ENCODE results near the gene IFNGR1.

Gene IFNGR1

DNA sequence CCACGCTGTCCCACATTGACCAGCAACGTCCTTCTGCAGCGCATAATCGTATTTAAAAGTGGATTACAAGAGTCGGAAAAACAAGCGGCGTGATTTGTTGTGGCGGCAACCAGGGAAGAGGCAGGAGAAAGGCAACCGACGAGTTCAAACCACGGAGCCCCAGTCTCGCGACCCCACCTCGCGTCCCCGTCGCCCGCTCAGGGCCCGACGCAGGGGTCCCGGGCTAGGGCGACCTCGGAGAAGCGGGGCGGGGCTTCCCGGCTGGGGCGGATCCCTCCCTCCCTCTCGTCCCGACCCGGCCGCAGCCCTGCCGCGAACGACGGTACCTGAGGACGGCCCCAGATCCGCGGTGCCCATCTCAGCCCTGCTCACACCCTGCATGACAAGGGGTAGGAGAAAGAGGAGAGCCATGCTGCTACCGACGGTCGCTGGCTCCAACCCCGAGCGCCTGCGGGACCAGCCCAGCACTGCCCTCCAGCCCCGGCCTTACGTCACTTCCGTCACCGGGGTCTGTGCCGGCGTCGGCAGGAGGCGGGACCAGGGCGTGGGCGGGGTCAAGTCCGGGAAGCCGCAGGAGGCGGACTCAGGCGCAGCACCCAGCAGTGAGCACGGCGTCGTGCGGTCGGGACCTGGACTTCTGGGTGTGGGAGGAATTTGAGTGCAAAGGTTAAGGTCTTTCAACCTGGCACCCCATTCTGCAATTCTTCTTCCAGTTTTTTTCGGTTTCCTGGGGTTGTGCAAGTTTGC is at the start of gene IFNGR1:
Gene IFNGR1 (minus strand): TSS at position 469 of the 747 bp plus-strand sequence. CDS start 58 bp downstream, at position 411.
- TF ChIP-seq, protein P1, sequence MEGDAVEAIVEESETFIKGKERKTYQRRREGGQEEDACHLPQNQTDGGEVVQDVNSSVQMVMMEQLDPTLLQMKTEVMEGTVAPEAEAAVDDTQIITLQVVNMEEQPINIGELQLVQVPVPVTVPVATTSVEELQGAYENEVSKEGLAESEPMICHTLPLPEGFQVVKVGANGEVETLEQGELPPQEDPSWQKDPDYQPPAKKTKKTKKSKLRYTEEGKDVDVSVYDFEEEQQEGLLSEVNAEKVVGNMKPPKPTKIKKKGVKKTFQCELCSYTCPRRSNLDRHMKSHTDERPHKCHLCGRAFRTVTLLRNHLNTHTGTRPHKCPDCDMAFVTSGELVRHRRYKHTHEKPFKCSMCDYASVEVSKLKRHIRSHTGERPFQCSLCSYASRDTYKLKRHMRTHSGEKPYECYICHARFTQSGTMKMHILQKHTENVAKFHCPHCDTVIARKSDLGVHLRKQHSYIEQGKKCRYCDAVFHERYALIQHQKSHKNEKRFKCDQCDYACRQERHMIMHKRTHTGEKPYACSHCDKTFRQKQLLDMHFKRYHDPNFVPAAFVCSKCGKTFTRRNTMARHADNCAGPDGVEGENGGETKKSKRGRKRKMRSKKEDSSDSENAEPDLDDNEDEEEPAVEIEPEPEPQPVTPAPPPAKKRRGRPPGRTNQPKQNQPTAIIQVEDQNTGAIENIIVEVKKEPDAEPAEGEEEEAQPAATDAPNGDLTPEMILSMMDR (IDR thresholded peaks at IDR 0.05): no peak
- H3K27ac ChIP-seq: peak within 1 kb of the TSS; percentile 96 to 99
- DNase-seq (ENCODE audit: low spot score): peak; percentile 98
- peak within 1 kb of the TSS; percentile 93 for H3K4me3 ChIP-seq

DNA sequence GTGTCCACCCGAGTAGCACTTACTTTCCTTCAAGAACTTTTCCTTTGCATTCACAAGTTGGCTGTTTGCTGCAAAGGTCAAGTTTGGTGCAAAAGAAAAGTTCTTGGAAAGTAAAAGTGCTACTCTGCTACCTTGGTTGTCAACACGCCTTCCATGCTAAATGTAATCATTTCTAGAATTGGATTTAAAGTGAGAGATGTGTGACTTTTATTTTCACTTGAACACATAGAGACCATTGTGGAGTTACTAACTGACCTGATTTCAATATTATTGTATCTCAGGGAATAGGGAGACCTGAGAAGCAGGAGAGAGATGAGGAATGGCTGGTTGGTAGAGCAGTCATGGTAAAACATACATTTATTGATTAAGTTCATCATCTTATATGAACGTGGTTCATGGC is 49.7 kb upstream of the IFNGR1 start:
- DNase-seq (ENCODE audit: low spot score): no peak
- TF ChIP-seq, protein P1 (IDR thresholded peaks at IDR 0.05): no peak
- no peak overlapping the region for H3K27ac ChIP-seq
- no peak overlapping the region for H3K4me3 ChIP-seq

DNA sequence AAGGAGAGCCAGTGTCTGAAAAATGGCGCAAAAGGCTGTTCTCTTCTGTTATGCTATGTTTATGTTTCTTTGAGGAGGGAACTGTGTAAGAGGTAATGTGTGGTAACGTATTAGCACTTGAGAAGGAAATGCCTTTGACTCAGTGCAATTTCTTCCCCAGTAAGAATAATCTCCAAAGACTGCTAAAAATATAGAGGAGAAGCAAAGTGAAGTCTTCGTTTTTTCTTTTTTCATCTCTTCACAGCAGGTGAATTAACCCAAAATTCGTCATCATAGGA is 47.1 kb upstream of the IFNGR1 start:
- TF ChIP-seq, protein P1 (IDR thresholded peaks at IDR 0.05): no peak
- no peak overlapping the region for H3K27ac ChIP-seq
- no peak overlapping the region for H3K4me3 ChIP-seq
- DNase-seq (ENCODE audit: low spot score): no peak

DNA sequence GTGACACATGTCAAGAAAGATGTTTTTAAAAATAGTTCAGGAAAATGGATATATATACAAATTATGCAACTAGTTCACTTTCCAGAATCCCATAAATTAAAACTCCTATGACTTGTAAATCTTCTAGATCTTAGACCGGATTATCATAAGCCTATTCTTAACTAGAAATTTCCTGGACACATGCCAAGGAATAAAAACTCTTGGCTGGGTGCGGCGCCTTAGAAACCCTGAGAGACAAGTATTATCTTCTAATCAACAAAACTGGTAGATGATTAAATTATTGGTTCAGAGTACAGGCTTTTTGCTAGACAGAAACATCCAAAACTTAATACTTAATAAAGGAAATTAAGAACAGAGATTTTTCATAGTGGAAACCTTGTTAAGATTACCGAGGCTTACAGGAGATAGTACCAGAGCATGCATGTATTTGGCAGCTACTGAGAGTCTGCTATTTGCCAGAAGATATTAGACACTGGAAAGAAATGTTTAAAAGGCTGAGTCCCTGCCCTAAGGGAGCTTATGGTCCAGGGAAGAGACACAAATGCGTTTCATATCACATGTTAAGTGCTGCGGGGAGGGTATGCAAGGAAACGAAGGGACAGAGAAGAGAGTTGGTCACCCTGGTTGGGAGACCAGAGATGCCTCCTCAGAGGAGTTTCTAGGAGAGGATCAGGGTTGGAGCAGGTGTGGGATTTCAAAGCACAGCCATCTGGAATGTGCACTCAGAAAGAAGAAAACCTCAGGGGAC is 46.5 kb upstream of the IFNGR1 start:
- Histone ChIP-seq H3K4me3 (no peak overlapping the region), H3K27ac (no peak overlapping the region)
- no peak for DNase-seq (ENCODE audit: low spot score)
- TF ChIP-seq, protein P1 (IDR thresholded peaks at IDR 0.05): no peak

DNA sequence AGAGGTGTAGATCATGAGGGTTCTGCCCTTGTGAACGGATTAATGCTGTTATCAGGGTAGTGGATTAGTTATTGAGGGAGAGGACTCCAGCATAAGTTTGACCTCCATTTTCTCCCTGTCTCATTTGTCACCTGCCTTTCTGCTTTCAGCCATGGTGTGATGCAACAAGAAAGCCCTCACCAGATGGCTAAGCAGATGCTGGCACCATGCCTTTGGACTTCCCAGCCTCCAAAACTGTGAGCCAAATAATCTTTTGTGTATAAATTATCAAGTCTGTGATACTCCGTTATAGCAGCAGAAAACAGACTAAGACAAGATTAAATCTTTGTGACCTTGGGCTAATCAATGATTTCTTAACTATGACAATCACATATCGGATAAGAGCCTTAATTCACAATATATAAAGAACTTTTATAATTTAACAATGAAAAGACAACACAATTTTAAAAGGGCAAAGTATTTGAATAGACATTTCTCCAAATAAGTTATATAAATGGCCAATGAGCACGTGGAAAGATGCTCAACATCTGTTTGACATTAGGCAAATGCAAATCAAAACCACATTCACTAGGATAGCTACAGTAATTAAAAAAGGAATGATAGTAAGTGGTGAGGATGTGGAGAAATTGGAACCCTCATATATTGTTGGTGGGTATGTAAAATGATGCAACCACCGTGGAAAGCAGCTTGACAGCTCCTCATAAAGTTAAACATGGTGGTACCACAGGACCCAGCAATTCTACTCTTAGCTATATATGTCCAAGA is 45.3 kb upstream of the IFNGR1 start:
- no peak overlapping the region for H3K27ac ChIP-seq
- no peak for DNase-seq (ENCODE audit: low spot score)
- TF ChIP-seq, protein P1 (IDR thresholded peaks at IDR 0.05): no peak
- no peak overlapping the region for H3K4me3 ChIP-seq

DNA sequence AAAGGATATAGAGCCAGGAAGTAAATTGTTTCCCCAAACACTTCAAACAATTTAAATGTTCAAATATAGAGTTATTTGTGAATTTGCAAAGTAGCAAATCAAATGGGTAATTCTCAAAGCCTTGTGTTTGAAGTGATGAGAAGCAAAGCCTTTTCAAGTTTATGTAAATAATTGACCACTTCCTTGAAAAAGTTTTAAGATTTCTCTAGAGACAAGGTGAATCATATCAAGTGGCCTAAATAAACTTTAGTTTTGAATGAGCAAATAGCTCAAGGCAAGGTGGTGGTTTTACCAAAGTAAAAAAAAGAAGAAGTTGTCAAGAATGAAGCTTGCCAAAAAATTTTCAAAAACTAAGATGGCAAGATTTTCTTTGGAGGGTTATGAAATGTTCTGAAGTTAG is 42.6 kb upstream of the IFNGR1 start:
- Histone ChIP-seq H3K27ac (peak overlapping the region in 1 of 2 donors; percentile 42), H3K4me3 (no peak overlapping the region)
- TF ChIP-seq, protein P1 (IDR thresholded peaks at IDR 0.05): no peak
- no peak for DNase-seq (ENCODE audit: low spot score)
